Aorta (tissue), 5 donors: Measurements from ENCODE around the gene FRMD6. TPM values are rescaled to one million over a fixed set of nuclear protein-coding genes. Genes with fewer than 3 reads are reported as not detected.

Experiments
- ATAC-seq: fragments of 200-7000 bp; cut with Tn5 transposase; one replicate; pipeline ENCODE4 v1.9.1; 2022; ENCODE audit warnings: moderate library complexity; ENCODE audit not compliant: low FRiP score
- DNase-seq, 2 donors: peaks; one replicate each; pipeline ENCODE4 v3.0.0-alpha.2; 2020
- H3K27ac ChIP-seq, 2 donors: one replicate each; pipeline ENCODE4 v1.5.1; 2013; ENCODE audit warnings: low read length in 2 of 2, mild to moderate bottlenecking in 2 of 2, moderate library complexity in 2 of 2, control low read depth in 1 of 2, inconsistent platforms in 1 of 2, low read depth in 1 of 2
- H3K27me3 ChIP-seq, 2 donors: one replicate each; pipeline ENCODE4 v1.6.1; 2013; ENCODE audit warnings: control low read depth in 1 of 2, low read length in 1 of 2, mild to moderate bottlenecking in 1 of 2, moderate library complexity in 1 of 2; ENCODE audit not compliant: insufficient read depth in 2 of 2, control insufficient read depth in 1 of 2
- H3K36me3 ChIP-seq, 2 donors: one replicate each; pipeline ENCODE4 v1.6.1; 2013; ENCODE audit warnings: control low read depth in 1 of 2, low read length in 1 of 2, mild to moderate bottlenecking in 1 of 2; ENCODE audit not compliant: insufficient read depth in 2 of 2, control insufficient read depth in 1 of 2
- H3K4me1 ChIP-seq, 2 donors: one replicate each; pipeline ENCODE4 v1.6.1; 2013; ENCODE audit warnings: low read length in 2 of 2, control low read depth in 1 of 2, mild to moderate bottlenecking in 1 of 2, moderate library complexity in 1 of 2; ENCODE audit not compliant: insufficient read depth in 2 of 2, control insufficient read depth in 1 of 2
- H3K4me3 ChIP-seq, 2 donors: one replicate each; pipeline ENCODE4 v1.5.1; 2013; ENCODE audit warnings: low read length in 2 of 2, control low read depth in 1 of 2, mild to moderate bottlenecking in 1 of 2
- H3K9me3 ChIP-seq: one replicate; pipeline ENCODE4 v1.6.1; 2013; ENCODE audit warnings: mild to moderate bottlenecking, low read length; ENCODE audit not compliant: control insufficient read depth
- WGBS, 2 donors: extraction: QIAGEN DNeasy Blood & Tissue Kit; methylation state at CpG; one replicate each; pipeline ENCODE4 v1.1.7; 2013; 5-methylcytosine and 5-hydroxymethylcytosine counted together
- intact Hi-C, 2 donors: fragments of 100-400 bp; cut with DNase I; formaldehyde crosslinking; loops; one replicate each; pipeline versions ENCODE4 v1.14.2 to v1.15.0; 2022
- polyA plus RNA-seq, 2 donors: library from polyadenylated mRNA; stranded (reverse); fragments of 200-250 nt; gene quantifications; one replicate each; pipeline ENCODE4 v1.2.3, GENCODE V29; 2013
- total RNA-seq, 2 donors: library from RNA; stranded (reverse); fragmentation: NEBNext Ultra II Directional; extraction: Animal tissue kit (Norgen Biotek cat#: 25700); gene quantifications; one replicate each; pipeline ENCODE4 v1.2.1, GENCODE V29; 2021
- donor health status: healthy with polysubstance abuse.
- donor health status: Bipolar disorder and iron deficiency.
- donor health status: DM: no; HTN: no; CAD: no.
- donor health status: DM: no; HTN: no; CAD: no.
- donor health status: DM: yes; HTN: yes; CAD: no.

The FRMD6 gene
- total and polyA plus RNA-seq, 4 donors: 10.3 to 56.7 (median 27.9) TPM

- ATAC-seq (no peak), DNase-seq (no peak)
- peaks cover 3 to 14% of the 10 kb centered on the region in 2 donors for H3K4me1 ChIP-seq
- no peak overlapping the region for H3K4me3 ChIP-seq
- H3K27me3 ChIP-seq: no peaks in the 10 kb centered on the region
- 80 to 84% methylated on average over 1 of the region's 1 CpG for WGBS, 2 donors
- no peak overlapping the region for H3K27ac ChIP-seq
- H3K9me3 ChIP-seq: no peaks in the 10 kb centered on the region
- H3K36me3 ChIP-seq: no peaks in the 10 kb centered on the region
- intact Hi-C loops: no loop called here
Measured at GRCh38 chr14:51682411-51682810, 30.7 kb downstream of the FRMD6 start.

- intact Hi-C loops: no loop called here
- Histone ChIP-seq H3K27ac (no peak overlapping the region), H3K9me3 (no peaks in the 10 kb centered on the region), H3K27me3 (no peaks in the 10 kb centered on the region), H3K4me3 (no peak overlapping the region), H3K36me3 (no peaks in the 10 kb centered on the region), H3K4me1 (peaks cover 0 to 4% of the 10 kb centered on the region in 2 donors)
- DNase-seq: no peak
- no peak for ATAC-seq
Measured at GRCh38 chr14:51684760-51685159, 33.0 kb downstream of the FRMD6 start.

- no peak for DNase-seq
- 100% methylated on average over 1 of the region's 1 CpG for WGBS, 2 donors
- intact Hi-C loops: no loop called here
- Histone ChIP-seq H3K36me3 (no peaks in the 10 kb centered on the region), H3K4me1 (no peaks in the 10 kb centered on the region), H3K4me3 (no peak overlapping the region), H3K27ac (no peak overlapping the region), H3K9me3 (no peaks in the 10 kb centered on the region), H3K27me3 (no peaks in the 10 kb centered on the region)
- ATAC-seq: no peak
Measured at GRCh38 chr14:51691176-51691575, 39.5 kb downstream of the FRMD6 start.

GRCh38 chr14:51692646-51693045 lies 40.9 kb downstream of the FRMD6 start:
- Histone ChIP-seq H3K4me1 (no peaks in the 10 kb centered on the region), H3K27ac (no peak overlapping the region), H3K4me3 (no peak overlapping the region), H3K9me3 (no peaks in the 10 kb centered on the region), H3K36me3 (no peaks in the 10 kb centered on the region), H3K27me3 (no peaks in the 10 kb centered on the region)
- DNase-seq (no peak), ATAC-seq (no peak)
- 87 to 95% methylated on average over 3 of the region's 3 CpGs for WGBS, 2 donors
- intact Hi-C loops: no loop called here

- no peak for DNase-seq
- Histone ChIP-seq H3K27me3 (no peaks in the 10 kb centered on the region), H3K27ac (no peak overlapping the region), H3K36me3 (no peaks in the 10 kb centered on the region), H3K4me1 (no peaks in the 10 kb centered on the region), H3K4me3 (no peak overlapping the region), H3K9me3 (no peaks in the 10 kb centered on the region)
- no peak for ATAC-seq
- intact Hi-C loops: no loop called here
- 65 to 71% methylated on average over 3 of the region's 3 CpGs for WGBS, 2 donors
Measured at GRCh38 chr14:51697848-51698247, 46.1 kb downstream of the FRMD6 start.

- Histone ChIP-seq H3K4me1 (peaks cover 0 to 2% of the 10 kb centered on the region in 2 donors), H3K4me3 (no peak overlapping the region), H3K9me3 (no peaks in the 10 kb centered on the region), H3K36me3 (no peaks in the 10 kb centered on the region), H3K27me3 (no peaks in the 10 kb centered on the region), H3K27ac (no peak overlapping the region)
- intact Hi-C loops: no loop called here
- ATAC-seq: no peak
- DNase-seq: no peak
- WGBS, 2 donors: 13 to 14% methylated on average over 3 of the region's 3 CpGs
Measured at GRCh38 chr14:51701951-51702350, 50.2 kb downstream of the FRMD6 start.

- ATAC-seq: no peak
- Histone ChIP-seq H3K4me1 (peaks cover 0 to 2% of the 10 kb centered on the region in 2 donors), H3K9me3 (no peaks in the 10 kb centered on the region), H3K27ac (no peak overlapping the region), H3K27me3 (no peaks in the 10 kb centered on the region), H3K4me3 (no peak overlapping the region), H3K36me3 (peaks cover 0 to 2% of the 10 kb centered on the region in 2 donors)
- no peak for DNase-seq
- intact Hi-C loops: no loop called here
- 10 to 12% methylated on average over 2 of the region's 2 CpGs for WGBS, 2 donors
Measured at GRCh38 chr14:51703787-51704186, 52.1 kb downstream of the FRMD6 start.

- intact Hi-C loops: no loop called here
- no peak overlapping the region for H3K4me3 ChIP-seq
- no peaks in the 10 kb centered on the region for H3K27me3 ChIP-seq
- ATAC-seq: no peak
- peak overlapping the region; percentile 33 to 72 for H3K27ac ChIP-seq
- H3K4me1 ChIP-seq: peaks cover 0 to 2% of the 10 kb centered on the region in 2 donors
- 29 to 33% methylated on average over 3 of the region's 3 CpGs for WGBS, 2 donors
- no peak for DNase-seq
- peaks cover 0 to 2% of the 10 kb centered on the region in 2 donors for H3K36me3 ChIP-seq
- H3K9me3 ChIP-seq: no peaks in the 10 kb centered on the region
Measured at GRCh38 chr14:51704545-51704944, 52.8 kb downstream of the FRMD6 start.

- Histone ChIP-seq H3K27me3 (no peaks in the 10 kb centered on the region), H3K4me1 (peaks cover 0 to 2% of the 10 kb centered on the region in 2 donors), H3K27ac (no peak overlapping the region), H3K36me3 (peaks cover 1 to 2% of the 10 kb centered on the region in 2 donors), H3K9me3 (no peaks in the 10 kb centered on the region), H3K4me3 (no peak overlapping the region)
- 67 to 77% methylated on average over 2 of the region's 2 CpGs for WGBS, 2 donors
- intact Hi-C loops: loop anchor here in 1 of 2 donors (5.0 kb wide), 1 partner anchor 55 kb away; the partner anchor contains the start of gene FRMD6
- ATAC-seq (no peak), DNase-seq (no peak)
Measured at GRCh38 chr14:51707327-51707726, 55.6 kb downstream of the FRMD6 start.
